DND-41 (cell line): ENCODE data around the gene CLIC5.

ENCODE experiments used
- EZH2 ChIP-seq: IDR thresholded peaks from 3 replicates; pipeline ENCODE4 v1.6.1; 2012; ENCODE audit warnings: borderline replicate concordance, low read depth, mild to moderate bottlenecking, moderate library complexity, low read length, inconsistent platforms; ENCODE audit not compliant: severe bottlenecking
- TF ChIP-seq, protein P1 (sequence below): IDR thresholded peaks from 2 replicates; pipeline ENCODE4 v1.5.1; 2012; ENCODE audit warnings: borderline replicate concordance, low read length, moderate library complexity, mild to moderate bottlenecking; ENCODE audit not compliant: poor library complexity, severe bottlenecking; ENCODE audit errors: extremely low read depth

DNA sequence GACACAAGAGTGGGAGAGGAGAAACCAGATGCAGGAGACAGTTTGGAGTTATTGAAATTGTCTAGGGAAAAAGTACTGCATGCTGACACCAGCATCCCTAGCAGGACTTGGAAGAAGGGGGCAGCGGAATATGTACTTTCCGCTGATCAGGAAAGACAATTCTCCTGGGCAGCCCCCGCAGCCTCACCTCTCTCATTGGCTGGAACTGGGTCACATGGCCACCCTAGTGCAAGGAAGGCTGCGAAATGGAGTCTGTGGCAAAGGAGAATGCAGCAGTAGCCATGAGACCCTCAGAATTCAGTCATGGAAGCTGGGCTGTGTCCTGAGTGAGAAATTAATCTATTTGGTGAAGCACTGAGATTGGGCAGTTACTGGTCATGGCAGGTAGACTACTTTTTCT lies 131.3 kb downstream of the CLIC5 start:
- TF ChIP-seq, protein P1, sequence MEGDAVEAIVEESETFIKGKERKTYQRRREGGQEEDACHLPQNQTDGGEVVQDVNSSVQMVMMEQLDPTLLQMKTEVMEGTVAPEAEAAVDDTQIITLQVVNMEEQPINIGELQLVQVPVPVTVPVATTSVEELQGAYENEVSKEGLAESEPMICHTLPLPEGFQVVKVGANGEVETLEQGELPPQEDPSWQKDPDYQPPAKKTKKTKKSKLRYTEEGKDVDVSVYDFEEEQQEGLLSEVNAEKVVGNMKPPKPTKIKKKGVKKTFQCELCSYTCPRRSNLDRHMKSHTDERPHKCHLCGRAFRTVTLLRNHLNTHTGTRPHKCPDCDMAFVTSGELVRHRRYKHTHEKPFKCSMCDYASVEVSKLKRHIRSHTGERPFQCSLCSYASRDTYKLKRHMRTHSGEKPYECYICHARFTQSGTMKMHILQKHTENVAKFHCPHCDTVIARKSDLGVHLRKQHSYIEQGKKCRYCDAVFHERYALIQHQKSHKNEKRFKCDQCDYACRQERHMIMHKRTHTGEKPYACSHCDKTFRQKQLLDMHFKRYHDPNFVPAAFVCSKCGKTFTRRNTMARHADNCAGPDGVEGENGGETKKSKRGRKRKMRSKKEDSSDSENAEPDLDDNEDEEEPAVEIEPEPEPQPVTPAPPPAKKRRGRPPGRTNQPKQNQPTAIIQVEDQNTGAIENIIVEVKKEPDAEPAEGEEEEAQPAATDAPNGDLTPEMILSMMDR = no peak
- no peak for TF ChIP-seq EZH2
